Measurements from ENCODE around the gene SLC9A1. TPM values are rescaled to one million over a fixed set of nuclear protein-coding genes. Genes with fewer than 3 reads are reported as not detected.

Gene SLC9A1
- total and polyA plus RNA-seq, 10 of the 15 experiments (the other 5 are each of a cell fraction or from before 2014, with no cell fraction given), result 0.87 to 21.4 (median 4.3) TPM

- no peak overlapping the region for H3K4me3 ChIP-seq
- no peaks in the 10 kb centered on the region for H3K27me3 ChIP-seq (replicated peaks in 1 of 2; ENCODE audit: control insufficient read depth in 2 of 2, insufficient read depth in 2 of 2, low read length in 1 of 2)
- H4K20me1 ChIP-seq (ENCODE audit: control insufficient read depth, insufficient read depth), result no peaks in the 10 kb centered on the region; the same call in 1 of the 2 replicates
- TF ChIP-seq NFYB (IDR thresholded peaks at IDR 0.05; ENCODE audit: insufficient read depth, low read depth, low read length) (no peak), EP300 (IDR thresholded peaks at IDR 0.05; ENCODE audit: borderline replicate concordance in 1 of 2, control insufficient read depth in 1 of 2, low read depth in 2 of 2, low read length in 2 of 2) (no peak), EZH2 (IDR thresholded peaks at IDR 0.05; ENCODE audit: borderline replicate concordance, control insufficient read depth, low read depth, low read length) (no peak), CBFB (IDR thresholded peaks at IDR 0.05; ENCODE audit: low read depth) (no peak), NFIC (IDR thresholded peaks at IDR 0.05; ENCODE audit: low read depth, low read length) (no peak), NFYA (IDR thresholded peaks at IDR 0.05; ENCODE audit: borderline replicate concordance, low read depth, low read length) (no peak), NFXL1 (IDR thresholded peaks at IDR 0.05; ENCODE audit: borderline replicate concordance) (no peak), NRF1 (conservative IDR thresholded peaks at IDR 0.05; ENCODE audit: low read depth, low read length) (no peak), ZNF384 (IDR thresholded peaks at IDR 0.05; ENCODE audit: borderline replicate concordance, low read depth, low read length) (no peak), MLLT1 (IDR thresholded peaks at IDR 0.05) (no peak)
- TF ChIP-seq, protein P1, sequence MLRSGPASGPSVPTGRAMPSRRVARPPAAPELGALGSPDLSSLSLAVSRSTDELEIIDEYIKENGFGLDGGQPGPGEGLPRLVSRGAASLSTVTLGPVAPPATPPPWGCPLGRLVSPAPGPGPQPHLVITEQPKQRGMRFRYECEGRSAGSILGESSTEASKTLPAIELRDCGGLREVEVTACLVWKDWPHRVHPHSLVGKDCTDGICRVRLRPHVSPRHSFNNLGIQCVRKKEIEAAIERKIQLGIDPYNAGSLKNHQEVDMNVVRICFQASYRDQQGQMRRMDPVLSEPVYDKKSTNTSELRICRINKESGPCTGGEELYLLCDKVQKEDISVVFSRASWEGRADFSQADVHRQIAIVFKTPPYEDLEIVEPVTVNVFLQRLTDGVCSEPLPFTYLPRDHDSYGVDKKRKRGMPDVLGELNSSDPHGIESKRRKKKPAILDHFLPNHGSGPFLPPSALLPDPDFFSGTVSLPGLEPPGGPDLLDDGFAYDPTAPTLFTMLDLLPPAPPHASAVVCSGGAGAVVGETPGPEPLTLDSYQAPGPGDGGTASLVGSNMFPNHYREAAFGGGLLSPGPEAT (IDR thresholded peaks at IDR 0.05; ENCODE audit: low read depth), result no peak
- TF ChIP-seq, protein P2, sequence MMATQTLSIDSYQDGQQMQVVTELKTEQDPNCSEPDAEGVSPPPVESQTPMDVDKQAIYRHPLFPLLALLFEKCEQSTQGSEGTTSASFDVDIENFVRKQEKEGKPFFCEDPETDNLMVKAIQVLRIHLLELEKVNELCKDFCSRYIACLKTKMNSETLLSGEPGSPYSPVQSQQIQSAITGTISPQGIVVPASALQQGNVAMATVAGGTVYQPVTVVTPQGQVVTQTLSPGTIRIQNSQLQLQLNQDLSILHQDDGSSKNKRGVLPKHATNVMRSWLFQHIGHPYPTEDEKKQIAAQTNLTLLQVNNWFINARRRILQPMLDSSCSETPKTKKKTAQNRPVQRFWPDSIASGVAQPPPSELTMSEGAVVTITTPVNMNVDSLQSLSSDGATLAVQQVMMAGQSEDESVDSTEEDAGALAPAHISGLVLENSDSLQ (IDR thresholded peaks at IDR 0.05), result no peak
- TF ChIP-seq, protein P3, sequence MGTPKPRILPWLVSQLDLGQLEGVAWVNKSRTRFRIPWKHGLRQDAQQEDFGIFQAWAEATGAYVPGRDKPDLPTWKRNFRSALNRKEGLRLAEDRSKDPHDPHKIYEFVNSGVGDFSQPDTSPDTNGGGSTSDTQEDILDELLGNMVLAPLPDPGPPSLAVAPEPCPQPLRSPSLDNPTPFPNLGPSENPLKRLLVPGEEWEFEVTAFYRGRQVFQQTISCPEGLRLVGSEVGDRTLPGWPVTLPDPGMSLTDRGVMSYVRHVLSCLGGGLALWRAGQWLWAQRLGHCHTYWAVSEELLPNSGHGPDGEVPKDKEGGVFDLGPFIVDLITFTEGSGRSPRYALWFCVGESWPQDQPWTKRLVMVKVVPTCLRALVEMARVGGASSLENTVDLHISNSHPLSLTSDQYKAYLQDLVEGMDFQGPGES (IDR thresholded peaks at IDR 0.05), result no peak
- TF ChIP-seq, protein P4, sequence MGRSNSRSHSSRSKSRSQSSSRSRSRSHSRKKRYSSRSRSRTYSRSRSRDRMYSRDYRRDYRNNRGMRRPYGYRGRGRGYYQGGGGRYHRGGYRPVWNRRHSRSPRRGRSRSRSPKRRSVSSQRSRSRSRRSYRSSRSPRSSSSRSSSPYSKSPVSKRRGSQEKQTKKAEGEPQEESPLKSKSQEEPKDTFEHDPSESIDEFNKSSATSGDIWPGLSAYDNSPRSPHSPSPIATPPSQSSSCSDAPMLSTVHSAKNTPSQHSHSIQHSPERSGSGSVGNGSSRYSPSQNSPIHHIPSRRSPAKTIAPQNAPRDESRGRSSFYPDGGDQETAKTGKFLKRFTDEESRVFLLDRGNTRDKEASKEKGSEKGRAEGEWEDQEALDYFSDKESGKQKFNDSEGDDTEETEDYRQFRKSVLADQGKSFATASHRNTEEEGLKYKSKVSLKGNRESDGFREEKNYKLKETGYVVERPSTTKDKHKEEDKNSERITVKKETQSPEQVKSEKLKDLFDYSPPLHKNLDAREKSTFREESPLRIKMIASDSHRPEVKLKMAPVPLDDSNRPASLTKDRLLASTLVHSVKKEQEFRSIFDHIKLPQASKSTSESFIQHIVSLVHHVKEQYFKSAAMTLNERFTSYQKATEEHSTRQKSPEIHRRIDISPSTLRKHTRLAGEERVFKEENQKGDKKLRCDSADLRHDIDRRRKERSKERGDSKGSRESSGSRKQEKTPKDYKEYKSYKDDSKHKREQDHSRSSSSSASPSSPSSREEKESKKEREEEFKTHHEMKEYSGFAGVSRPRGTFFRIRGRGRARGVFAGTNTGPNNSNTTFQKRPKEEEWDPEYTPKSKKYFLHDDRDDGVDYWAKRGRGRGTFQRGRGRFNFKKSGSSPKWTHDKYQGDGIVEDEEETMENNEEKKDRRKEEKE (IDR thresholded peaks at IDR 0.05), result no peak
- ChIA-PET SMC1A (ENCODE audit: uncharacterized antibody, unreplicated experiment) (no interaction called here), RAD21 (ENCODE audit: unreplicated experiment) (no interaction called here), CTCF (interaction anchor here (0.8 to 7.0 kb wide), 2 partner anchors 23 to 24 kb away, joined by 3 to 47 read pairs; no protein-coding TSS in a partner anchor), POLR2A (interaction anchor here (0.7 kb wide), 1 partner anchor 10 kb away, joined by 3 read pairs; no protein-coding TSS in a partner anchor)
- intact Hi-C loops (cut with micrococcal nuclease; ENCODE audit: unreplicated experiment) (no loop called here), in situ Hi-C loops (cut with MboI) (no loop called here)
- no peaks in the 10 kb centered on the region for H3K9me3 ChIP-seq (replicated peaks; ENCODE audit: control insufficient read depth, insufficient read depth, low read length)
- no peaks in the 10 kb centered on the region for H3K79me2 ChIP-seq (ENCODE audit: control insufficient read depth, insufficient read depth, low read length)
- no peak overlapping the region for H3K9ac ChIP-seq (ENCODE audit: control insufficient read depth, insufficient read depth, low read length)
- H3K4me2 ChIP-seq (ENCODE audit: control insufficient read depth, insufficient read depth), result no peak overlapping the region
- BruUV-seq (replicated peaks), result no TSS peak
- no peak for FAIRE-seq
- ATAC-seq, result no peak
- H3K27ac ChIP-seq (ENCODE audit: control insufficient read depth, insufficient read depth), result no peak overlapping the region
- WGBS (ENCODE audit: insufficient coverage, insufficient replicate concordance, low lambda C conversion rate, missing lambda C conversion rate), result 50% methylated on average over 4 of the region's 4 CpGs
- no peaks in the 10 kb centered on the region for H3K4me1 ChIP-seq (ENCODE audit: control insufficient read depth, insufficient read depth, low read length)
- H3K36me3 ChIP-seq (ENCODE audit: control insufficient read depth in 2 of 2, insufficient read depth in 2 of 2, low read length in 1 of 2), result no peaks in the 10 kb centered on the region
- H2AFZ ChIP-seq (ENCODE audit: control insufficient read depth, low read depth, low read length), result no peak overlapping the region
- no peak for DNase-seq (ENCODE audit: low read depth, low spot score)
These were observed 86.0 kb downstream of the SLC9A1 start for GRCh38 chr1:27068922-27069321.

Data from GM12878 (cell line).